GM19035 (cell line): ENCODE data around the gene PAXX.

ENCODE experiments used
- ATAC-seq: cut with Tn5 transposase; IDR thresholded peaks from one replicate; pipeline ENCODE4 v1.9.1; 2021; ENCODE audit not compliant: unreplicated experiment

Gene PAXX

GRCh38 chr9:136952876-136953770 is 39.1 kb upstream of the PAXX start:
- ATAC-seq = no peak

GRCh38 chr9:136953771-136954269 is 38.4 kb upstream of the PAXX start:
- no peak for ATAC-seq

GRCh38 chr9:136954270-136955083 is 37.7 kb upstream of the PAXX start:
- no peak for ATAC-seq

- no peak for ATAC-seq
Measured at GRCh38 chr9:136955202-136955942, 36.9 kb upstream of the PAXX start.

- no peak for ATAC-seq
Measured at GRCh38 chr9:136955943-136956335, 36.3 kb upstream of the PAXX start.

GRCh38 chr9:136956604-136957003 is 35.6 kb upstream of the PAXX start:
- no peak for ATAC-seq

GRCh38 chr9:136957461-136957860 is 34.8 kb upstream of the PAXX start:
- ATAC-seq = no peak

GRCh38 chr9:136957901-136958300 is 34.3 kb upstream of the PAXX start:
- no peak for ATAC-seq

GRCh38 chr9:136958473-136958872 is 33.7 kb upstream of the PAXX start:
- no peak for ATAC-seq

- no peak for ATAC-seq
Measured at GRCh38 chr9:136958898-136959850, 33.0 kb upstream of the PAXX start.

GRCh38 chr9:136960212-136960937 is 31.8 kb upstream of the PAXX start:
- no peak for ATAC-seq

GRCh38 chr9:136960938-136961275 is 31.3 kb upstream of the PAXX start:
- ATAC-seq = no peak

- ATAC-seq = no peak
Measured at GRCh38 chr9:136961279-136962065, 30.8 kb upstream of the PAXX start.

- ATAC-seq = no peak
Measured at GRCh38 chr9:136962163-136962562, 30.1 kb upstream of the PAXX start.

GRCh38 chr9:136962701-136963248 is 29.4 kb upstream of the PAXX start:
- ATAC-seq = no peak

- ATAC-seq = no peak
Measured at GRCh38 chr9:136963341-136963740, 28.9 kb upstream of the PAXX start.

- no peak for ATAC-seq
Measured at GRCh38 chr9:136963751-136964150, 28.5 kb upstream of the PAXX start.

- no peak for ATAC-seq
Measured at GRCh38 chr9:136964171-136964689, 28.0 kb upstream of the PAXX start.
